NT2/D1 (cell line): ENCODE results near the gene OR2T12.
"Not testable (repeated sequence)": the region's sequence is repeated elsewhere in the genome, so short reads cannot be mapped to it uniquely, and the experiment has no call there.

ENCODE experiments used
- DNase-seq: peaks from one replicate; pipeline ENCODE4 v3.0.0-alpha.2; 2011; ENCODE audit warnings: low read depth, low spot score
- H3K27me3 ChIP-seq: 2 replicates; pipeline ENCODE4 v1.6.0; 2011; ENCODE audit warnings: mild to moderate bottlenecking; ENCODE audit not compliant: insufficient read length, insufficient read depth
- H3K36me3 ChIP-seq: 2 replicates; pipeline ENCODE4 v1.6.1; 2011; ENCODE audit warnings: mild to moderate bottlenecking, low read length, mixed read lengths; ENCODE audit not compliant: insufficient read depth, insufficient read length
- H3K4me1 ChIP-seq: 2 replicates; pipeline ENCODE4 v1.5.1; 2011; ENCODE audit not compliant: insufficient read depth, insufficient read length
- H3K4me3 ChIP-seq: 2 replicates; pipeline ENCODE4 v1.5.1; 2011; ENCODE audit warnings: low read depth; ENCODE audit not compliant: insufficient read length
- H3K9ac ChIP-seq: 2 replicates; pipeline ENCODE4 v1.6.0; 2011; ENCODE audit warnings: low read depth; ENCODE audit not compliant: insufficient read length
- H3K9me3 ChIP-seq: 2 replicates; pipeline ENCODE4 v1.5.1; 2011; ENCODE audit warnings: mild to moderate bottlenecking, low read length; ENCODE audit not compliant: insufficient read depth
- SUZ12 ChIP-seq: IDR thresholded peaks from 2 replicates; pipeline ENCODE4 v1.6.1; 2011; ENCODE audit not compliant: insufficient read length, insufficient read depth; ENCODE audit errors: extremely low read depth
- YY1 ChIP-seq: IDR thresholded peaks from 2 replicates; pipeline ENCODE4 v1.6.1; 2011; ENCODE audit not compliant: insufficient read length, insufficient read depth
- ZNF274 ChIP-seq: IDR thresholded peaks from 2 replicates; pipeline ENCODE4 v1.6.1; 2011; ENCODE audit warnings: mild to moderate bottlenecking, low read depth, low read length

Gene OR2T12

GRCh38 chr1:248303324-248303723, at the start of gene OR2T12:
Gene OR2T12, minus strand, starts transcription at chr1:248303424. Its CDS starts 7,846 bp downstream, at chr1:248295578.
- Histone ChIP-seq H3K9ac (no peak within 1 kb of the TSS), H3K9me3 (no peaks in the 10 kb centered on the region), H3K36me3 (no peaks in the 10 kb centered on the region), H3K4me3 (no peak within 1 kb of the TSS), H3K4me1 (no peaks in the 10 kb centered on the region), H3K27me3 (no peaks in the 10 kb centered on the region)
- TF ChIP-seq YY1 (no peak), SUZ12 (no peak), ZNF274 (no peak)
- no peak for DNase-seq

- no peak for DNase-seq
- H3K36me3 ChIP-seq: no peaks in the 10 kb centered on the region
- TF ChIP-seq YY1 (no peak), ZNF274 (no peak), SUZ12 (no peak)
These were observed 45.3 kb upstream of the OR2T12 start, which contains the start of gene OR14C36 for GRCh38 chr1:248348475-248348874. Gene OR14C36, plus strand, starts transcription at chr1:248348775. Its CDS starts 0 bp downstream, at chr1:248348775.

GRCh38 chr1:248343451-248343850, 40.2 kb upstream of the OR2T12 start:
- no peak overlapping the region for H3K4me3 ChIP-seq
- no peaks in the 10 kb centered on the region for H3K27me3 ChIP-seq
- no peaks in the 10 kb centered on the region for H3K9me3 ChIP-seq
- no peak overlapping the region for H3K9ac ChIP-seq
- DNase-seq: no peak
- no peaks in the 10 kb centered on the region for H3K36me3 ChIP-seq
- no peaks in the 10 kb centered on the region for H3K4me1 ChIP-seq
- TF ChIP-seq YY1: no peak
- TF ChIP-seq SUZ12: no peak
- TF ChIP-seq ZNF274: no peak

More at GRCh38 chr1:248348475-248348874, 45.3 kb upstream of the OR2T12 start, which contains the start of gene OR14C36:
- H3K4me1 ChIP-seq: no peaks in the 10 kb centered on the region
- no peaks in the 10 kb centered on the region for H3K27me3 ChIP-seq
- no peaks in the 10 kb centered on the region for H3K9me3 ChIP-seq
- H3K4me3 ChIP-seq: no peak within 1 kb of the TSS
- H3K9ac ChIP-seq: no peak within 1 kb of the TSS

- Histone ChIP-seq H3K27me3 (no peaks in the 10 kb centered on the region), H3K4me3 (no peak within 1 kb of the TSS), H3K9ac (no peak within 1 kb of the TSS), H3K9me3 (no peaks in the 10 kb centered on the region), H3K4me1 (no peaks in the 10 kb centered on the region), H3K36me3 (no peaks in the 10 kb centered on the region)
- no peak for DNase-seq
- TF ChIP-seq YY1 (no peak), SUZ12 (no peak), ZNF274 (no peak)
These were observed 21.2 kb upstream of the OR2T12 start, which contains the start of gene OR2M7 for GRCh38 chr1:248324468-248324867. Gene OR2M7, minus strand, starts transcription at chr1:248324568. Its CDS starts 0 bp downstream, at chr1:248324568.

GRCh38 chr1:248316796-248317195, 13.6 kb upstream of the OR2T12 start:
- no peak for TF ChIP-seq ZNF274
- TF ChIP-seq YY1: no peak
- TF ChIP-seq SUZ12: no peak
- Histone ChIP-seq H3K27me3 (no peaks in the 10 kb centered on the region), H3K4me3 (no peak overlapping the region), H3K36me3 (no peaks in the 10 kb centered on the region), H3K9me3 (no peaks in the 10 kb centered on the region), H3K4me1 (no peaks in the 10 kb centered on the region), H3K9ac (no peak overlapping the region)
- DNase-seq: no peak

- not testable (repeated sequence) for H3K9me3 ChIP-seq, H3K36me3 ChIP-seq, H3K9ac ChIP-seq, DNase-seq, H3K4me3 ChIP-seq, H3K27me3 ChIP-seq, H3K4me1 ChIP-seq
These were observed 3.5 kb upstream of the OR2T12 start for GRCh38 chr1:248306740-248307139.

GRCh38 chr1:248306103-248306502, 2.9 kb upstream of the OR2T12 start:
- Histone ChIP-seq H3K4me3 (no peak overlapping the region), H3K9ac (no peak overlapping the region), H3K27me3 (no peaks in the 10 kb centered on the region), H3K36me3 (no peaks in the 10 kb centered on the region), H3K9me3 (no peaks in the 10 kb centered on the region), H3K4me1 (no peaks in the 10 kb centered on the region)
- TF ChIP-seq SUZ12 (no peak), ZNF274 (no peak)
- no peak for DNase-seq

- H3K36me3 ChIP-seq, H3K27me3 ChIP-seq, H3K9me3 ChIP-seq, H3K9ac ChIP-seq, H3K4me3 ChIP-seq, H3K4me1 ChIP-seq, DNase-seq: not testable (repeated sequence)
These were observed 2.4 kb upstream of the OR2T12 start for GRCh38 chr1:248305672-248306071.
